Hepatocyte (in vitro differentiated cells): Measurements from ENCODE around the gene TMEM242.

Source experiments
- EZH2 ChIP-seq: fragments of 200-600 bp; sonication (generic); IDR thresholded peaks from 2 replicates; pipeline ENCODE4 v1.6.1; 2016; ENCODE audit warnings: antibody characterized with exemption, mild to moderate bottlenecking, borderline replicate concordance
- TF ChIP-seq, protein P1 (sequence below): fragments of 200-600 bp; sonication (generic); IDR thresholded peaks from 2 replicates; pipeline ENCODE4 v1.5.1; 2016; ENCODE audit warnings: antibody characterized with exemption, mild to moderate bottlenecking; ENCODE audit not compliant: poor library complexity

DNA sequence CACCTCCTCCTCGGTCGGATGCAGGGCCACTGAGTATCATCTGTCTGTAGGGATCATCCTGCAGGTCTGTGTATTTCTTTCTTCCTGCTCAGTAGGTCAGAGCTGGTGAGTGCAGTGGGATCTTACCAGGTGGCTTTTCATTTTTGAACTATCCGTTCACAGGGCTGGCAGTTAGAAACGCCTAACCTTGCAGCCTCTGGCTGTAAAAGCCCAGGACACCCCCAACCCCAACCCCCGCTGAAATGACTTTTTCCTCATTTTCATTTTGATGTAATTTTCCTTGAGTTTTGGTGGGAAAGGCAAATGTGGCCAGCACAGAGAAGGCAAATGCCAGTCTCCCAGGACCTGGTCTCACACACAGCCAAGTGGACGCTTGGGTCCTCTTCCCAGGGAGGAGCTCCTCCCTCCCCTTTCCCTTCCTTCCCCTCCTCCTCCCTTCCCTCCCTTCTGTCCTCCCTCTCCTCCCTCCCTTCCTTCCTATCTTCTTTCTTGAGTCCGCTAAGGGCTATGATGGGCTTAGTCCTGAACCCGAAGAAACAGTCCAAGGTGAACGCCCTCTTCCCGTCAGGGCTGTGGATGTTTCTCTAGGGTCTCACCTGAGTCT lies 36.0 kb downstream of the TMEM242 start:
- TF ChIP-seq, protein P1, sequence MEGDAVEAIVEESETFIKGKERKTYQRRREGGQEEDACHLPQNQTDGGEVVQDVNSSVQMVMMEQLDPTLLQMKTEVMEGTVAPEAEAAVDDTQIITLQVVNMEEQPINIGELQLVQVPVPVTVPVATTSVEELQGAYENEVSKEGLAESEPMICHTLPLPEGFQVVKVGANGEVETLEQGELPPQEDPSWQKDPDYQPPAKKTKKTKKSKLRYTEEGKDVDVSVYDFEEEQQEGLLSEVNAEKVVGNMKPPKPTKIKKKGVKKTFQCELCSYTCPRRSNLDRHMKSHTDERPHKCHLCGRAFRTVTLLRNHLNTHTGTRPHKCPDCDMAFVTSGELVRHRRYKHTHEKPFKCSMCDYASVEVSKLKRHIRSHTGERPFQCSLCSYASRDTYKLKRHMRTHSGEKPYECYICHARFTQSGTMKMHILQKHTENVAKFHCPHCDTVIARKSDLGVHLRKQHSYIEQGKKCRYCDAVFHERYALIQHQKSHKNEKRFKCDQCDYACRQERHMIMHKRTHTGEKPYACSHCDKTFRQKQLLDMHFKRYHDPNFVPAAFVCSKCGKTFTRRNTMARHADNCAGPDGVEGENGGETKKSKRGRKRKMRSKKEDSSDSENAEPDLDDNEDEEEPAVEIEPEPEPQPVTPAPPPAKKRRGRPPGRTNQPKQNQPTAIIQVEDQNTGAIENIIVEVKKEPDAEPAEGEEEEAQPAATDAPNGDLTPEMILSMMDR = no peak
- TF ChIP-seq EZH2 = no peak
